Stimulated activated CD8-positive, alpha-beta memory T cell treated with anti-CD3 and anti-CD28 coated beads, Interleukin-4, amount 100 ng/mL, for 4 hours (primary cell): Measurements from ENCODE around the gene KLHL36.
"Not testable (repeated sequence)": the region's sequence is repeated elsewhere in the genome, so short reads cannot be mapped to it uniquely, and the experiment has no call there.

Experiments
- DNase-seq, 2 donors: peaks; one replicate each; pipeline ENCODE4 v3.0.0-alpha.2; 2020; ENCODE audit warnings: low read depth in 2 of 2, low spot score in 1 of 2

KLHL36 gene

GRCh38 chr16:84614968-84615813 is 33.1 kb upstream of the KLHL36 start:
- DNase-seq: no peak

- no peak for DNase-seq
These were observed 31.8 kb upstream of the KLHL36 start for GRCh38 chr16:84616515-84616914.

GRCh38 chr16:84617041-84617790 is 31.1 kb upstream of the KLHL36 start:
- no peak for DNase-seq

DNA sequence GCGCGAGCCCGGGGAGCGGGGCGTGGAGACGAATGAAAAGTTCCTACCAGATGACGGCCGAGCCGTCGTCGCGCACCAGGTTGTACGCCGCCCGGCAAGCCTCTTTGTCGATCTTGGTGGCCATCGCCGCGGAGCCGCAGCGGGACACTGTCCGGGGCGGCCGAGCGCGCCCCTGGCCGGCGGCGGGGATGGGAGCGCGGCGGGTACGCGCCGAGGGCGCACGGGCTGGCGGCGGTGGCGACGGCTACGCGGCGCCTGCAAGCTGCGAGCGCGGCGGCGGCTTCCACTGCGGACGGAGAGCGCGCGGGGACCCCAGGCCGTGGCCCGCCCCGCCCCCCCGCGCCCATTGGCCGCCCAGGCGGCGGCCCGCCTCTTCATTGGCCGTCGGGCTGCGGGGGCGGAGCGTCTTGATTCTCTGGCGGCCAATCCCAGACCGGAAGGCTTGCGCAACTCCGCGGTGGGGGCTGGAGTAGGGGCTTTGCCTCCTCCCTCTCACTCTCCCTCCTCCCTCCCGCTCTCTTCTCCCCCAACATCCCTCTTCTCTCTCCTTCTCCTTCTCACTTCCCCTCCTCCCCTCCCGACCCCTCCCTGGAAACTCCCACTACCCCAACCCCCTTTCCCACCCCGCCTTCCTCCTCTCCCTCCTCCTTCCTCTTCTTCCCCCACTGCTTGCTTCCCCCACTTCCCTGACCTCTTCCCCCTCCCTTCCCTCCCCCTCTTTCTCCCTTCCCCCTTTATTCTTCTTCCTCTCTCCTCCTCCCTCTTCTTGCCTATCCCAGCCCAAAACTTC is 30.3 kb upstream of the KLHL36 start, which contains the start of gene COTL1:
Gene COTL1, minus strand, starts transcription at position 288 of the 790 bp plus-strand sequence. Its CDS starts 164 bp downstream, at position 124.
- DNase-seq: peak; percentile 92 to 96

- no peak for DNase-seq
These were observed 29.5 kb upstream of the KLHL36 start for GRCh38 chr16:84618581-84619460.

DNA sequence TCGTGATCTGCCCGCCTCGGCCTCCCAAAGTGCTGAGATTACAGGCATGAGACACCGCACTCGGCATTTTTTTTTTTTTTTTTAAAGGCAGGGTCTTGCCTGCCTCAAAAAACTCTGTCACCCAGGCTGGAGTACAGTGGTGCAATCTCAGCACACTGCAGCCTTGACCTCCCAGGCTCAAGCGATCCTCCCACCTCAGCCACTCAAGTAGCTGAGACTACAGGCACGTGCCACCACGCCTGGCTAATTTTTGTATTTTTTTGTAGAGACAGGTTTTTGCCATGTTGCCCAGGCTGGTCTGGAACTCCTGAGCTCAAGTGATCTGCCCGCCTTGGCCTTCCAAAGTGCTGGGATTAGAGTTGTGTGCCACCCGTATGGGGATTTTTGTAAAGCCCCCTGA is 27.4 kb upstream of the KLHL36 start:
- DNase-seq: not testable (repeated sequence)

DNA sequence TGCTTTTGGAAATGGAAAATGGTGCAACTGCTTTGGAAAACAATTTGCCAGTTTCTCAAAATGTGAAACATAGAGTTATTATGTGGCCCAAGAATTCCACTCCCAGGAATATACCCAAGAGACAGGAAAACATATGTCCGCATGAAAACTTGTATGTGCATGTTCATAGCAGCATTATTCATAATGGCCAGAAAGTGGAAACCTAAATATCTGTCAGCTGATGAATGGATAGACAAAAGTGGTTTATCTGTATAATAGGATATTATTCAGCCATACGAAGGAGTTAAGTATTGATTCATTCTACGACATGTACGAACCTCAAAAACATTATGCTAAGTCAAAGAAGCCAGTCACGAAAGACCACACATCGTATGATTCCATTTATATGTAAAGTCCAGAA is 22.8 kb upstream of the KLHL36 start:
- no peak for DNase-seq

DNA sequence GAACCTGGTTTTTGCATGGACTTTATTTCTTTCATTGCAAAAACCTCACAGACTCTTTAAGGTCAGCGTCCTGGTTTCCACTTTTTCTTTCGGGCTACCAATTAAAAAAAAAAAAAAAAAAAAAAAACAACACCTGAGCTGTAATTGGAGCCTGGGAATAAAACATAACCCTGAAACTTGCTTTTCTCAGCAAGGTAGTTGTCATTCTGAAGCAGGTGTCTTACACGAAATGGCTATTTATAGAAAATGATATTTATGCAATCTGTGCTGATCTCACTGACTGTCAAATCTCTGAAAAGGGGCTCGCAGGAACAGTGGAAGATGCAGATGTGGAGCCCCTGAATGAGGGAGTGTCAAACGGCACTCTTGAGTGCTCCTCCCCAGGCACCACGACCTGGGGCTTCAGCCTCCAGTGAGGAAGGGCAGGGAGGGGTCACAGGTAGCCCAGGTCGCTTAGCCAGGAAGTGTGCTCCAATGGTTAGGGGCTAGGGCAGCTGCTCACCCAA is 20.0 kb upstream of the KLHL36 start:
- no peak for DNase-seq

GRCh38 chr16:84629580-84629979 is 18.7 kb upstream of the KLHL36 start:
- no peak for DNase-seq

DNA sequence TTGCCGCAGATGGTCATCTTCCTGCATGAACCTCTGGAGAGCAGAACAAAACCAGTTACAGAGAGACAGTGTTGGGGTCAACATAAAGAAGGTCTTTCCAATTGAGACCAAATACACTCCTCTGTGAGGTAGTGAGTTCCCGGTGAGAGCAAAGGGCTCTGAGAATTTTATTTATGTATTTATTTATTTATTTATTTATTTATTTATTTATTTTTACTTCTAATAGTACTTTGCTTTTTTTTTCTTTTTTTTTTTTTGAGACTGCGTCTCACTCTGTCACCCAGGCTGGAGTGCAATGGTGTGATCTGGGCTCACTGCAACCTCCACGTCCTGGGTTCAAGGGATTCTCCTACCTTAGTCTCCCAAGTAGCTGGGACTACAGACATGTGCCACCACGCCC is 18.3 kb upstream of the KLHL36 start:
- DNase-seq: no peak

DNA sequence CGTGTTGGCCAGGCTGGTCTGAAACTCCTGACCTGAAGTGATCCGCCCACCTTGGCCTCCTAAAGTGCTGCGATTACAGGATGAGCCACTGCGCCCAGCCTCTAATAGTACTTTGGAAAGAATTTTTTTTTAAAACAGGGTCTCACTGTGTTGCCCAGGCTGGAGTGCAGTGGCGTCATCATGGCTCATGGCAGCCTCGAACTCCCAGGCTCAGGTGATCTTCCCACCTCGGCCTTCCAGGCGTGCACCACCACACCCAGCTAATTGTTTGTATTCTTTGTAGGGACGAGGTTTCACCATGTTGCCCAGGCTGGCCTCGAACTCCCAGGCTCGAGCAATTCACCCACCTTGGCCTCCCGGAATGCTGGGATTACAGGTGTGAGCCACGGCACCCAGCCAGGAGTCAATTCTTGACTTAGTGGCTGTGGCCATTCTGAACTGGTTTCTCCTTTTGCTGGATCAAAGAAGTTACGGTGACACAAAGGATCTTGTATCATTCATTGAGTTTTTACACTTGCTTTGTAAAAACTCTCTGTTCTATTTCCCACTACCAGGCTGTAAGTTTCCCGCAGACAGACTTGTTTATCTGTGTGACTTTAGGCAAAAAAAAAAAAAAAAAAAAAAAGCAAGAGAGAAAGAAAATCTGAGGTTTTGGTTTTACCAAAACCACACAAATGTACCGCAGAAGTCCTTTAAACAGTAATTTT is 17.7 kb upstream of the KLHL36 start:
- no peak for DNase-seq

DNA sequence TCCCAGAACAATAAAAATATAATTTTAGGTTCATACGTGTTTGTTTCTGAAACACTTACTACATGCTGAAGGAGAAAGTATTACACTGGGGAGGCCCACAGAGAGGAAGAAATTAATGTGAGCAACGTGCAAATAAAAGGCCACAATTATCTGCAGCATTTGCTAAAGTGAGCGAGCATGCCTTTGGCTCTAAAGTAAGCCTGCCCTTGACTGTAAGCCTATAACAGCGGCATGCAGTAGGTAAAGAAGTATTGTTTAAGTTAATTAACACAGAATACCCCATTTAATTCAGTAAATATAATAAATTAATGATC is 17.2 kb upstream of the KLHL36 start:
- DNase-seq: no peak

GRCh38 chr16:84631886-84632285 is 16.4 kb upstream of the KLHL36 start:
- DNase-seq: no peak

DNA sequence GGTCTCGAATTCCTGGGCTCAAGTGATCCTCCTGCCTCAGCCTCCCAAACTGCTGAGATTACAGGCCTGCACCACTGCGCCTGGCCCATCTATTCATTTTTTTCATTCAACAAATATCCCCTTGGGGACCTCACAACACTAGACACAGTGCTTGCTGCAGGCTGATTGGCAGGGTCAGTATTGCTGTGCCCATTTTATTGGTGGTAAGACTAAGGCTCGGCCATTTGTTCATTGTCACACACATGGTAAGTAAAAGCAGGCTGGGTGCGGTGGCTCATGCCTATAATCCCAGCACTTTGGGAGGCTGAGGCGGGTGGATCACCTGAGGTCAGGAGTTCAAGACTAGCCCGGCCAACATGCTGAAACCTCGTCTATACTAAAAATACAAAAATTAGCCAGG is 15.4 kb upstream of the KLHL36 start:
- not testable (repeated sequence) for DNase-seq

- DNase-seq: no peak
These were observed 14.7 kb upstream of the KLHL36 start for GRCh38 chr16:84633622-84634021.

DNA sequence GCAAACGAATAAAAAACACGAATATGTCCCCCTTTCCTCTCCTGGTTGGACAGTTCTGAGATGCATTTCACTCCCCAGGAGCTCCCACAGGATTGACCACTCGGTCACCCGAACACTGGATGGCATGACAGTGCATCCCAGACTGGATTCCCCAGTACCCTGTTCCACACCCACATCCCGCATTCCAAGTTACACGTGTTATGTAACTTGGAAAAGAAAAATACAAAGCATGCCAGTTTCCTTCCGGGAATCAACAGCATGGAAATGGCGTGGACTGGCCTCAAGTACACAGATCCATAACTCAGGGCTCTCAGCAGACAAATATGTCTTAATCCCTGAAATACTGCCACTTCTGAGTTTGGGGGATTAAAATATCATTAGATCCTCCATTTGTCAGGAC is 12.6 kb upstream of the KLHL36 start:
- no peak for DNase-seq

DNA sequence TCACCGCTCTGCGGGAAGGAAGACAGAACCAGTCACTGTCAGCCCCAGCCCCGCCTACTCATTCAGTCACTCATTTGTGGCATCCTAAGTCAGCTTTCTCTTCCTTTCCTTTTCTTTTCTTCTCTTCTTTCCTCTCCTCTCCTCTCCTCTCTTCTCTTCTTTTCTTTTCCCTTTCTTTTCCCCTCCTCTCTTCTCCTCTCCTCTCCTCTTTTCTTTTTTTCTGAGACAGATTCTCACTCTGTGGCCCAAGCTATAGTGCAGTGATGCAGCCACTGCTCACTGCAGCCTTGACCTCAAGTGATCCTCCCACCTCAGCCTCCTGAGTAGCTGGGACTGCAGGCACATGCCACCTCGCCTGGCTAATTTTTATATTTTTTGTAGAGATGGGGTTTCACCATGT is 10.6 kb upstream of the KLHL36 start:
- no peak for DNase-seq

- no peak for DNase-seq
These were observed 10.0 kb upstream of the KLHL36 start for GRCh38 chr16:84638231-84638806.

DNA sequence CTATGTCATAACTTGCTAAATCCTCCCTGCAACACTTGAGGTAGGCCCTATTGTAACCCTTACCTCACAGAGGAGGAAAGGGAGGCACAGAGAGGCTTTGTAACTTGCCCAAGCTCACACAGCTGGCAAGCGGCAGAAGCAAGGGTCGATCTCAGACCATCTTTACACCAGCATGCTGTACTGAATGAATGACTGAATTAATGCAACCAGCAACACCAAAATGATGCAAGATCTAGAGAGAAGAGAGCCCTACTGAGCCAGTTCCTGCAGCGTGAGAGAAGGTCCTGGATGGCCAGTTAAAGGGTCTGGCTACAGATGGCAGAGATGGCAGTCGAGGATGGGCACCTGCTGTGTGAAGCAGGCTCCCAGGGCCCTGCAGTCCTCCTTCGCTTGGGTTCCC is 8.2 kb upstream of the KLHL36 start:
- no peak for DNase-seq
